NCI-H446 (cell line): Measurements from ENCODE around the gene TSPAN11.

ENCODE experiments used
- DNase-seq, 2 experiments: peaks; one replicate each; lab custom pipeline; 2025; lab: John Stamatoyannopoulos, UW

Gene TSPAN11

GRCh38 chr12:30911207-30911606 is 15.3 kb upstream of the TSPAN11 start:
- no peak for DNase-seq

DNA sequence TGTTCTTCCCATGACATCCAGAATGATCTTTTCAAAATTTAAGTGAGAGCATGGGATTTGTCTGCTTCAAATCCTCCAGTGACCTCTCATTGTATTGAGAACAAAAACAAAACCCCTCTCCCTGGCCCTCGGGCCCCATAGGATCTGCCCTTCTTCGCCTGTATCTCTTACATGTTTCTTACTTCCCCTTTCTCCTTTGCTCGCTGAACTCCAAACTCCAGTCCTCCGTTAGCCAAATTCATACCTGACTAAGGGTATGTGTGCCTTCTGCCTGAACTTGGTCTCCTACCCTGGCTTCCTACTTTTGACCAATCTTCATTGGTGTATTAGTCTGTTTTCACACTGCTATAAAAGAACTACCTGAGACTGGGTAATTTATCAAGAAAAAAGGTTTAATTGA is 13.2 kb upstream of the TSPAN11 start:
- no peak for DNase-seq

- DNase-seq: no peak
Observed at GRCh38 chr12:30914986-30915591, 11.5 kb upstream of the TSPAN11 start.

- DNase-seq: no peak
Observed at GRCh38 chr12:30923057-30923456, 3.5 kb upstream of the TSPAN11 start.

DNA sequence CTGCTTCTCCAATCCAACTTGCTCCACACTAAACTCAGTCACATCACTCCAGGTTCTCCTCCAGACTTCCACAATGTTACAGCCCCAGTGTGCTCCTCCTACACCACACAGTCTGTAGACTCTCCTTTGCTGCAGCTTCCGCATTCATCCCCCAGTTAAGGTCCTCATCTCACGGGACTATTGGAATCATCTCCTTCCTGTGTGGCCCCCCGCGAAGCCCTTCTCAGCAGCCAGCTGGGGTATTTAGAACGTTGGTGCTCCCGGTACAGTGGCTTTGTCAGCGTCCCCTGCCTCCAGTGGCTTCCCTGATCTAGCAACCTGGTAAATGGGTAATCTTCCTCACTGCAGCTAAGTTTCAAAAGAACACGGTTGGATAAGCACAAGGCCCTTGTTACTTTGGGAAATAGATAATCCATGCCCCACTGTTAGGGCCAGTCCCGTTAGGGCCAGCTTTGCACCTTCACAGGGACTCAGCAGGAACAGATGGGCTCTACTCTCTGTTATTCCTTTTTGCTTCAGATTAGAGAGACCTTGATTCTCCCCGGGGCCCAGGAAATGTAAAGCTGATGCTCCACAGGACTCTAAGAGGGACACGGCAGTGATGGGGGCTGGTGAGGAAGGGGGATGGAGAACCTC is 823 bp upstream of the TSPAN11 start:
- DNase-seq: no peak

DNA sequence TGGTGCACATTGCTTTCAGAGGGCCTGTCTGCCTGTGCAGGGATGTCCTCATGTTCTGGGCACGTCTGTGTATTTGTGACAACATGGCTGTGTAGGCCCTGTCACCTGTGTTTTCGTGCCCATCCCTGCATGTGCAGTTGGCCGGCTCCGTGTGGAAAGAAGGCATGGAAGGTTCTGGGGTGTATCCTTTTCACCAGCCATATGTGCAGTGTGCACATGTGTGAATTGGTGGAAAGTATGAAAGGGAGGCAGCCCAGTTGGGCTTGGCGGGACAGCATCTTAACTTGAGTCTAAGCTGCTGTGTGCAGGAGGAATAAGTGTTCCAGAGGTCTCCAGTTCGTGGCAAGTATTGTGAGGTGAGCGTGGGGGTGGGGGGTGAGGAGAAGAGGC is 669 bp downstream of the TSPAN11 start:
- no peak for DNase-seq

DNA sequence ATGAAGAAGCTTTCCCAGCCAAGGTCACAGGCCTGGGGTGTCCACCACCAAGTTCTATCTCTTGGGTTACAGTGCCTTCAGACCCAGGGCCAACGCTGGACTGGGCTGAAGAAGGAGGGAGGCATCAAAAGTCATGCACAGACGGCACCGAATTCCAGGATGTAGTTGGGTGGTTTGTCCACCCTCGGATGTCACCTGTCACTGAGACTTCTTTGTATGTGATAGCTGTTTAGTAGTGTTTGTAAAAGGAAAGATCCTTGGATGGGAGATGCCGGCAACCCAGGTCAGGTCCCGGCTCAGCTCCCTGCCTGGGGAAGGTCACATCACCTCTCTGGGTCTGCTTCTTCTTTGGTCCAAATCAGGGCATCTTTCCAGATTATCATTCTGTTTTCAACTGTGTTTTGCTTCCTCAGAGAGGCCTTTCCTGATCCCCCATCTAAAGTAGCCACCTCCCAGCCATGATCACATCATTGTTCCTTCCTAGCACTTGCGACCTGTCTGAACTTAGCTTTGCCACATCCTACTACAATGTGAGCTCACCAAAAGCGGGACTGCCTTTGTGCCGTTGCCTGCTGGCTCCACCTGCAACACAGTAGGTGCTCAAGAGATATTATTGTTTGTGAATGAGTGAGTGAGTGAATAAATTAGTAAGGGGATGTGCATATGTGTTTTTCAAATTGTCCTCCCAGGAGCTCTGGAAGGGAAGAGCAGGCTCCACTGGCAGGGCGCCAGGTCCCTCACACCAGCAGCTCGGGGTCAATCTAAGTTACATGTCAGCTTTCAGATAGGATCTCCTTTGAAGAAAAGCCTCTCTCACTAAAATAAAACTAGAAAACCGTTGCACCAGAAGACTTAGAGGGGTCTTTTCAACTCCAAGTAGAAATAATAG is 2.1 kb downstream of the TSPAN11 start:
- no peak for DNase-seq

GRCh38 chr12:30930238-30930637 is 3.7 kb downstream of the TSPAN11 start:
- DNase-seq: no peak

GRCh38 chr12:30930641-30931040 is 4.1 kb downstream of the TSPAN11 start:
- no peak for DNase-seq

- no peak for DNase-seq
Observed at GRCh38 chr12:30932881-30933280, 6.3 kb downstream of the TSPAN11 start.

DNA sequence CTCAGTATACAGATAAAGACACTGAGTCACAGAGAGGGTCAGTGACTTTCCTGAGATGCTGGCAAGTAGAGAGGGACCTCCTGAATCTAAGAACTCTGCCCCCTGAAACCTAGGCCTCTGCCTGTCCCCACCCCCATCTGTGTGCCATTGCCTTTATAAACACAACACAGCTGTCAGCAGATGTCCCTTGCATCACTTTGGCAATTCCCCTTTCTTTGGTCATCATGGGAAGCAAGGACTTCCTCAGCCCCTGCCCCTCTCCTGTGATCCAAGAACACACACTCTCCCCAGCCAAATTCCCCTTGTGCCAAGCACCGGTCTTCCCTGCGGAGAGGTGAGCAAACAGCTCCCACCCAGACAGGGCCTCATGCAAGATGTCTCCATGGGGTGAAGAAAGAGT is 8.3 kb downstream of the TSPAN11 start:
- DNase-seq: no peak

DNA sequence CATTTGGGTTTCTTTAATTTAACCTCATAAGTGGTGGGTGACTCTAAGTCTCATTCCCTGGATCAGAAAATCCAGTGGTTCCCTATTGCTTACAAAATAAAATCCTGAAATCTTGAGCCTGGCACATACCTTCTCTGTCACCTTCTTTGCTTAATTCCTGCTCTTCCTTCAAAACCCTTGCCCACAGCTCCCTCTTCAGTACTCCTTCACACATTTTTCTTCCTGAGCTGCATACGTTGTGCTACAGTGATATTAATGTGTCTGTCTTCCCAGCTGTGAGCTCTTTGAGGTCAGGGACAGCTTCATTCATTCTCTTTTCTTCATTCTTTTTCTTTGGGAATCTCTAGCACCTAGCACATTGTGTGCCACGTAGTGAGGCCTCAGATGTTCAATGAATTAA is 9.5 kb downstream of the TSPAN11 start:
- DNase-seq: no peak

DNA sequence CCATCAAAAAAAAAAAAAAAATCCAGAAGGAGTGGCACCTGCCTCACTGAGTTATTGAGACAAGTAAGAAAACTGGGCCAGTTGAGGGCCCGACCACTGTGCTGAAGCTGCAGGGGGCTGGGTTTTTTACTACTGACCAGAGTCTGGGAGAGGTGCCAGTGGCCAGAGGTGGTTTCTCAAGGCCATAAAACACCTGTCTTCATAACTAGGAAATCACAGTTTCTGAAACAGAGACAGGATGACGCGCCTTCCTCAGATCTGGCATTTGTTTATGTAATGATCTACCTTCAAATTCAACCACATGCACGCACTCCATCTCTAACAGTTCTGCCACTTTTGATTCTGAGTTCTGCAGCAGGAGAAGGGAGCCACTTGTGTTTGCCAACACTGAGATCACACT is 12.7 kb downstream of the TSPAN11 start:
- no peak for DNase-seq

- DNase-seq: no peak
Observed at GRCh38 chr12:30942486-30942885, 15.9 kb downstream of the TSPAN11 start.

- no peak for DNase-seq
Observed at GRCh38 chr12:30942936-30943335, 16.4 kb downstream of the TSPAN11 start.

DNA sequence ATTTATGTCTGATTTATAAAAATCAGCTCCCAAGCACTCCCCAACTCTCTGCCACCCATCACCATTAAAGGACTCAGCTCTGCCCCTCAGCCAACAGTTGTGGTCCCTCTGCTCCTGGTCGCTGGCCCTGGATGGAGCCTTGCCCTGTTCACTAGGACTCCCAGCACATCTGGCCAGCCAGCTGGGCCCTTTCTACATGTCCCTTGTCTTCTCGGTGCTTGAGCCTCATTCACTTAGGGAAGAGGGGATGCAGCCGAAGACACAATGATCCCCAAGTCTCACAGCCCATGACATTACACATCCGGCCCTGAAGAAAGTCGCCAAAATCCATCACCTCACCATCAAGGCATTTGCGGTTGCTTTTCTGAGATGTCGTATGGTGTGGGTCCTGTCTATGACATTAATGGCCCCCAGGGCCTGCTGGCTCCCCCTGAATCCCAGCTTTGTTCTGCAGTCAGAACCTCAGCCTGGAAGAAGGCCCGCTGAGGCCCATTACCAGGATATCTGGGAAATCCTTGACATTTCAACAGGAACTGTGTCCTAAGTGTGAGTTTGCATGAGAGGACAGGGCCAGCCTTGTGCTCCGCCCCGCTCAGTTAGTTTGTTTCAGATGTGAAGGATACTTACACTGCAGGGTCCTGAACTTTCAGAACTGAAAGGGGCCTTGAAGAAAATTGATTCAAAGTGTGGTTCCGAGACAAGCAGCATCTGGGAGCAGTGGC is 19.1 kb downstream of the TSPAN11 start:
- DNase-seq: no peak

- DNase-seq: no peak
Observed at GRCh38 chr12:30952015-30952414, 25.5 kb downstream of the TSPAN11 start.

DNA sequence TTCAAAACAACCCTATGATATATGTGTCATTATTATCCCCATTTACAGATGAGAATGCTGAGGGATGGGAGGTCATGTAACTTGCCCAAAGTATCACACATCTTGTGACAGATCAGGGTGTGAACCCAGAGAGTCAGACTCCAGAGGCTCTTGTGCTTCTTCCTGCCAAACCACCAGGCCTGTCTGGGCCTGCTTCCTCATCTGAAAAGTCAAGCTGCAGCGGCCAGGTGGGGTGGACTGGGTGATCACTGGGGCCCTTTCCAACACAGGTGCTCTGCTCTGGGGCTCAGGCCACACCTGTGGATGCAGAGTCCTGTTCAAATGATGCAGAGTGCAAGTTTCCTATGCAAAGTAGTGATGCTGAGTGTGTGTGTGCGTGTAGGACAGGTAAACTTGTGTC is 26.7 kb downstream of the TSPAN11 start:
- no peak for DNase-seq

DNA sequence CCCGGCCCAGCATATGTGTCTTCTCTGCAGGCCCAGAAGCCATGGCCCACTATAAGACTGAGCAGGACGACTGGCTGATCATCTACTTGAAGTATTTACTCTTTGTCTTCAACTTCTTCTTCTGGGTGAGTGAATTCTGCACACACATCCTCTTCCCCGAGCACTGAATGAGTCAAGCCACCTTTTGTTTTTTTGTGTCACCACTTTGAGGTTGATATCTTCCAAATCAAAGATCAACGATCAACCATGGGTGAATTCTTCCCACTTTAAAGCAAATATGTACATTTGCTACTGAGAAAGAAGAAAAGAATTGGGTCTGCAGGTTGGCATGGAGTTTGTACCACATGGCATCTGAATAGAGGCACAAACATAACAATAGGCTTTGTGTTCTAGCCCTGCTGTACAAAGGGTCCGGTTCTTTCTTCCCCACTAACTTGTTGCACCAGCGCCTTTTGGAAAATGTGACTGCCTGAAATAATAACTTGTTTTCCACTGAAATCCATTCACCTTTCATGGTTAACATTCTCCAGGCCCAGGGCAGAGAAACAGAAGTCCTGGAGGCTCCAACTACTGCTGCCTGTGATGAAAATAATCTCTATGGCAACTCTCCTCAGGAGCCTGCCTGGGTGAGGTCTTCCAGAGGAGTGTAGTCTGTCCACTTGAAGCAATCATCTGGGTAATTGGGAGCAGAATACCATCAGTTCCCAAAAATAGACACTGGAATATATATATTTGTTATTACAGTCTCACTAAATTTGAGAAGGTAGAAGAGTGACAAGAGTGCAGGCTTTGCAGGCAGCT is 27.6 kb downstream of the TSPAN11 start:
- no peak for DNase-seq

GRCh38 chr12:30955214-30955613 is 28.7 kb downstream of the TSPAN11 start:
- no peak for DNase-seq

DNA sequence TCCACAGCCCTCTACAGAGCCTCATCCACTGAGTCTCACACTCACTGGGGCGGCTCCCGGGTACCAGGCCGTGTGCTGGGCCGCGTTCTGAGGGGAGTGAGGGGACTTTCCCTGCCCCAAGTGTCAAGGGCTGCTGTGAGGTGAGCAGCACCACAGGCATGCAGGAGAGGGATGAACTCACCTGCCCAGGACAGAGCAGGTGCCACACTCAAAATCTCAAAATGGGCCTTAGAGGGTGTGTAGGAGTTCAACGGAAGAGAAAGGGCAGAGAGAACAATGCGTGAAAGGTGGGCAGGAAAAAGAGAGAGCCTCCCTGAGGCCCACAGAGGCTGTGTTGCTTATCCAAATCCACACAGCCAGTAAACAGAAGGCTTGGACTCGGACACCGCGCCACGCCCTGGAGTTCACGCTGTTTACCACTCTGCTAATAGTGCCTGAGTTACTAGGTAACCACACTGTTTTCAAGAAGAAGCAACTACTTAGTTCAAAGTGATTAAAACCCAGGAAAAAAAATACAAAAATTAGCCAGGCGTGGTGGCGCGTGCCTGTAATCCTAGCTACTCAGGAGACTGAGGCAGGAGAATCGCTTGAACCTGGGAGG is 32.7 kb downstream of the TSPAN11 start:
- no peak for DNase-seq
